KMS-11 (cell line): ENCODE data around the gene NCKAP5.

Experiments
- H2AFZ ChIP-seq: fragments of 200-600 bp; sonication (generic); 2 replicates; pipeline ENCODE4 v1.6.1; 2016; ENCODE audit warnings: antibody characterized with exemption, mixed run types, low read depth
- H3K27ac ChIP-seq: fragments of 200-600 bp; sonication (generic); 2 replicates; pipeline ENCODE4 v1.6.1; 2016; ENCODE audit warnings: mild to moderate bottlenecking, mixed run types
- H3K27me3 ChIP-seq: fragments of 200-600 bp; sonication (generic); 2 replicates; pipeline ENCODE4 v1.6.1; 2017; ENCODE audit warnings: mild to moderate bottlenecking, low read depth, mixed run types, moderate library complexity; ENCODE audit not compliant: insufficient read depth
- H3K36me3 ChIP-seq: fragments of 200-600 bp; sonication (generic); 2 replicates; pipeline ENCODE4 v1.6.1; 2017; ENCODE audit warnings: mild to moderate bottlenecking, mixed run types; ENCODE audit not compliant: insufficient read depth
- H3K4me1 ChIP-seq: fragments of 200-600 bp; sonication (generic); 2 replicates; pipeline ENCODE4 v1.6.1; 2016; ENCODE audit warnings: mild to moderate bottlenecking, low read depth, mixed run types; ENCODE audit not compliant: poor library complexity, severe bottlenecking
- H3K4me2 ChIP-seq: fragments of 200-600 bp; sonication (generic); 2 replicates; pipeline ENCODE4 v1.7.0; 2016; ENCODE audit warnings: mild to moderate bottlenecking, mixed run types
- H3K4me3 ChIP-seq: fragments of 200-600 bp; sonication (generic); IDR thresholded peaks from 2 replicates; pipeline ENCODE4 v1.6.1; 2017; ENCODE audit warnings: low read depth, low read length, mixed read lengths; ENCODE audit not compliant: insufficient read depth
- H3K79me2 ChIP-seq: fragments of 200-600 bp; sonication (generic); 2 replicates; pipeline ENCODE4 v1.6.1; 2016; ENCODE audit warnings: low read depth, mixed run types; ENCODE audit not compliant: insufficient read depth
- H3K9ac ChIP-seq: fragments of 200-600 bp; sonication (generic); 2 replicates; pipeline ENCODE4 v1.6.1; 2016; ENCODE audit warnings: mild to moderate bottlenecking, mixed run types
- H4K20me1 ChIP-seq: fragments of 200-600 bp; sonication (generic); 2 replicates; pipeline ENCODE4 v1.6.1; 2016; ENCODE audit warnings: mild to moderate bottlenecking, mixed run types; ENCODE audit not compliant: insufficient read depth
- TF ChIP-seq, protein P1 (sequence below): fragments of 200-600 bp; sonication (generic); conservative IDR thresholded peaks from 2 replicates; pipeline ENCODE4 v1.6.1; 2017; ENCODE audit warnings: low read depth, mild to moderate bottlenecking, antibody characterized with exemption, low read length, moderate library complexity, mixed read lengths

Gene NCKAP5

DNA sequence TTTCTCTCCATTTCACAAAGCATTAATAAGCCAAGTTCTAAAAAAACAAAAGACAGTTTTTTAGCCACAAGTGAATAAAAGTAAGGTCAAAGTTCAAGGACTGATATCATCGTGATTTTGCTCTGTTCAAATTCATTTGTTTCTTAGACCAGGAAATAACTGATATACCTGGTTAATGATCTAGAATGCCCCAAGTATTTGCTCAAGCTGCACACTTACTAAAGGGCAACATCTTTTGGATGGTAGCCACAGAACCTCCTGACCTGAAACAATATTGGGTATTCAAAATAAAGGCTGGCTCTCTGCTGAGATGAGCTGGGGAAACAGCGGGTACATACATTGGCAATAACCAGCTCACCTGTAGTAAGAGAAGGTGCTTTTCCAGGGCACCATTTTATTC is 583.5 kb downstream of the NCKAP5 start:
- Histone ChIP-seq H3K4me3 (no peak overlapping the region), H3K27me3 (no peaks in the 10 kb centered on the region), H3K27ac (no peak overlapping the region), H3K4me1 (no peaks in the 10 kb centered on the region), H3K36me3 (no peaks in the 10 kb centered on the region), H4K20me1 (no peaks in the 10 kb centered on the region), H3K79me2 (no peaks in the 10 kb centered on the region), H3K9ac (no peak overlapping the region), H3K4me2 (no peak overlapping the region), H2AFZ (no peak overlapping the region)
- TF ChIP-seq, protein P1, sequence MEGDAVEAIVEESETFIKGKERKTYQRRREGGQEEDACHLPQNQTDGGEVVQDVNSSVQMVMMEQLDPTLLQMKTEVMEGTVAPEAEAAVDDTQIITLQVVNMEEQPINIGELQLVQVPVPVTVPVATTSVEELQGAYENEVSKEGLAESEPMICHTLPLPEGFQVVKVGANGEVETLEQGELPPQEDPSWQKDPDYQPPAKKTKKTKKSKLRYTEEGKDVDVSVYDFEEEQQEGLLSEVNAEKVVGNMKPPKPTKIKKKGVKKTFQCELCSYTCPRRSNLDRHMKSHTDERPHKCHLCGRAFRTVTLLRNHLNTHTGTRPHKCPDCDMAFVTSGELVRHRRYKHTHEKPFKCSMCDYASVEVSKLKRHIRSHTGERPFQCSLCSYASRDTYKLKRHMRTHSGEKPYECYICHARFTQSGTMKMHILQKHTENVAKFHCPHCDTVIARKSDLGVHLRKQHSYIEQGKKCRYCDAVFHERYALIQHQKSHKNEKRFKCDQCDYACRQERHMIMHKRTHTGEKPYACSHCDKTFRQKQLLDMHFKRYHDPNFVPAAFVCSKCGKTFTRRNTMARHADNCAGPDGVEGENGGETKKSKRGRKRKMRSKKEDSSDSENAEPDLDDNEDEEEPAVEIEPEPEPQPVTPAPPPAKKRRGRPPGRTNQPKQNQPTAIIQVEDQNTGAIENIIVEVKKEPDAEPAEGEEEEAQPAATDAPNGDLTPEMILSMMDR, result no peak

DNA sequence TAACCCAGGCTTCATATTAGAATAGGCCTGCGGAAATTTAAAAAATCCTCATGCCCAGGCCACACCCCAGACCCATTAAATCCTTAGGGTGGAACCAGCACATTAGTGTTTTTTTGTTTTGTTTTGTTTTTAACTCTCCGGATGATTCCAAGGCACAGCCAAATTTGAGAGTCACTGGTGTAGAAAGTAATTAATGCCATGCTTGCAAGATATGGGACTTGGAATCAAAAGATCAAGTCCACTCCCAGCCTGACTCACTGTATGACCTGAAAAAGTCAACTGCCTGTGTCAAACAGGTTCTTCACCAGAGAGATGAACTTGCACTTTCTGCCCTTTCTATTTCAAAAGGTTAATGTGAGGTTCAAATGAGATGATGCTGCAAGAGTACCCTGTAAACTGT is 588.0 kb downstream of the NCKAP5 start:
- Histone ChIP-seq H3K4me2 (no peak overlapping the region), H3K4me1 (no peaks in the 10 kb centered on the region), H3K9ac (no peak overlapping the region), H3K27me3 (no peaks in the 10 kb centered on the region), H3K36me3 (no peaks in the 10 kb centered on the region), H4K20me1 (no peaks in the 10 kb centered on the region), H3K79me2 (no peaks in the 10 kb centered on the region), H3K27ac (no peak overlapping the region), H3K4me3 (no peak overlapping the region), H2AFZ (no peak overlapping the region)
- TF ChIP-seq, protein P1, result no peak

DNA sequence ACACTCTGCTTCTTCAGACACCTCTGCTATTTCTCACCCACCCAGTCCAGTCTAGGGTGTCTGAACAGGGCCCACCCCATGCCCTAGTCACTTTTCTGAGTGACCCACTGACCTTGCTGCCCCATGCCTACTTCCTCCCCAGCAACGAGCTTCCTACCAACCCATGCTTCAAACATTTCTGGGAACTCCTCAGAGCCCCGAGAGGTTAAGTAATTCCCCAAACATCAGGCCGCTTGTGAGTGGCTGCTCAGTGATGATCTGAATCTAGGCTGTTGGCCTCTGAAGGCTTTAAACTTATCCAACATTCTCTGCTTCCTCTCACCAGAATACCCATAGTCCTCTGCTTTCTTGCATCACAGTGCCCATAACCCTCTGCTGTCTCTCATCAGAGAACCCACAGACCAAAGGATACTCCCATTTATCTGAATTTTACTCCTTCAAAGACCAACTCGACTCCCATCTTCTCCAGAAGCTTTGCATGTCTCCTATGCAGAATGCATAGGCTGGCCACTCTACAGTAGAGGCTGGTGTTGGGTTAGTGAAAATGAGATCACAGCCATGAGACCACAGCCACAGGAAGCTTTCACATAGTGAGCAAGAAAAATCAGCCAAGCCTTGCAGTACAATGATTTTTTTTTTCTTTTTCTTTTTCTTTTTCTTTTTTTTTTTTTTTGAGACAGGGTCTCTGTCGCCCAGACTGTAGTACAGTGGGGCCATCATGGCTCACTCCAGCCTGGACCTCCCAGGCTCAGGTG is 588.7 kb downstream of the NCKAP5 start:
- Histone ChIP-seq H3K79me2 (no peaks in the 10 kb centered on the region), H3K27me3 (no peaks in the 10 kb centered on the region), H2AFZ (no peak overlapping the region), H3K4me1 (no peaks in the 10 kb centered on the region), H3K9ac (no peak overlapping the region), H3K36me3 (no peaks in the 10 kb centered on the region), H4K20me1 (no peaks in the 10 kb centered on the region), H3K4me2 (no peak overlapping the region), H3K27ac (no peak overlapping the region), H3K4me3 (no peak overlapping the region)
- TF ChIP-seq, protein P1, result no peak

DNA sequence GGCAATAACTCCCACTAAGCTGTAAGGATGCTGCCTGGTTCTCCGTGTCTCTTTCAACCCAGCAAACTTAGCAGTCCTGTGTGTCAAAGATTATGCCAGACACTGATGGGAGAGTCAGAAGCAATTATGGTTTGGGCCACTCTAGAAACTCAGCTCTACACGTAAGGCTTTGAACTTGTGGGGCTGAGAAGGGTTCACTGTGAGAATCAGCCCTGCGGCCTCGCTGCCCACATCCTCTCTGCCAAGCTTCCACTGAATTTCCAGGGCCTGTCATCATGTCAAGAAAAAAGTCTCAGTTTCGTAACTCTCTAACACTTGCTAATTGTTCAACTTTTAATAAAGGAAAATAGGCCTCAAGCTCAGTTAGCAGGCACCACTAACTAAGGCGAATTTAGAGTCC is 589.4 kb downstream of the NCKAP5 start:
- no peaks in the 10 kb centered on the region for H3K79me2 ChIP-seq
- H3K4me1 ChIP-seq, result no peaks in the 10 kb centered on the region
- H3K27ac ChIP-seq, result no peak overlapping the region
- H3K4me2 ChIP-seq, result no peak overlapping the region
- H3K27me3 ChIP-seq, result no peaks in the 10 kb centered on the region
- H3K4me3 ChIP-seq, result no peak overlapping the region
- H3K36me3 ChIP-seq, result no peaks in the 10 kb centered on the region
- no peaks in the 10 kb centered on the region for H4K20me1 ChIP-seq
- H2AFZ ChIP-seq, result no peak overlapping the region
- no peak overlapping the region for H3K9ac ChIP-seq
- TF ChIP-seq, protein P1, result no peak
